HUDEP-2 (cell line): ENCODE measurements around the gene RFX1.
"Not testable (repeated sequence)": the region's sequence is repeated elsewhere in the genome, so short reads cannot be mapped to it uniquely, and the experiment has no call there.

Experiments used
- DNase-seq, 76 experiments: peaks; one replicate each; lab custom pipeline; 2025; ENCODE audit not compliant: unreplicated experiment in 76 of 76; lab: John Stamatoyannopoulos, UW

RFX1 gene

DNA sequence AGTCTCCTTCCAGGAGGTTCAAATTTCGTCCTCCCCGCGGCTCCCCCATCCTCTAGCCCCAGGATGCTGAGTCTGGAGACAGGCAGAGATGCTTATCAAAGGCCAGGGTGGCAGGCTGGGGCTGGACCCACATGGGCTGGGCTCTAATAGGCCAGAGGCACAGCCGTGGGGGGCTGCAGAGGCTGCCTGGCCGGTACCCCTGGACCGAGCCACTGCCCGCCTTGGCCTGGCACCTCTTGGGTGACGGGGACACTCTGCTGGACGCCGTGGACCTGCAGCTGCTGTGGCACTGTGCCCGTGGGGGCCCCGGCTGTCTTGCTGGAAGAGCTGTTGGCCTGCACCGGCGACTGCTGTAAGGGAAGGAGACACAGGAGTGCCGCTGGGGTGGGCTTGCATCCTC, 25.8 kb downstream of the RFX1 start:
- DNase-seq: no peak

DNA sequence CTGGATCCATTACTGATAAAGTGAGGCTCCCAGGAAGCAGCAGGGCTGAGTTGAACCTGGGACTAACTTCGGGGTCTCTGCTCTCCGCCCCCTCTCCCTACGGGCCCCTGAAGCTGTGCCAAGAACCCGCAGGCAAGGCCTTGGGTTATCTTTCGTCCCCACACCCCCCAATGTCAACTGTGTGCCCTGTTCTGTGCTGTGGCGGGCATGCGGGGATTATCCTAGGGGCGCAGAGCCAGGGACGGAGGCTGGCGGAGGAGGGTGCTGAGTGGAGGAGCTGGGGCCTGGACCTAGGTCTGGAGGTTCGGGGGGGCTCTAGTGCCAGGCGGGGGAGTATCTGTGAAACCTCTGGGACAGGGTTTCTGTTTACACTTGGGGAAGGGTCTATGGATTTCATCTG, 26.4 kb downstream of the RFX1 start:
- no peak for DNase-seq

- no peak for DNase-seq
These were observed 26.9 kb downstream of the RFX1 start for GRCh38 chr19:13979244-13979615.

GRCh38 chr19:13978351-13979243, 27.5 kb downstream of the RFX1 start:
- peak in 16 of 76 experiments; percentile 11 to 41 (median 24) for DNase-seq

GRCh38 chr19:13977803-13978202, 28.3 kb downstream of the RFX1 start:
- no peak for DNase-seq

DNA sequence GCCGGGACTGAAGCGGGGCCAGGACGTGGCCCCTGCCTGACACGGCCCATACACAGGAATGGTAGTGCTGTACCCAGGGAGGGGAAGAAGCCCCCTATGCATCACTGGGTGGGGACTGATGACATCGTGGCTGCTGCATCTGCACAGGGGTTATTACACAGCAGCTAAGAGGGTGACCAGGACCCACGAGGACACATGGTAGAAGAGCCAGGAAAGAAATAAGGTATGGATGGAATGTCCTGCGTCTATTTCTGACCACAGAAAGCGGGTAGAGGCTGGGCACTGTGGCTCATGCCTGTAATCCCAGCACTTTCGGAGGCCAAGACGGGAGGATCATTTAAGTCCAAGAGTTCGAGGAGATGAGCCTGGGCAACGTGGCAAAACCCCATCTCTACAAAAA, 29.7 kb downstream of the RFX1 start:
- no peak for DNase-seq

- DNase-seq: no peak
These were observed 30.2 kb downstream of the RFX1 start for GRCh38 chr19:13975870-13976269.

GRCh38 chr19:13974073-13974472, 32.0 kb downstream of the RFX1 start:
- DNase-seq: no peak

- not testable (repeated sequence) for DNase-seq
These were observed 32.6 kb downstream of the RFX1 start for GRCh38 chr19:13973479-13973878.

GRCh38 chr19:13972368-13973155, 33.6 kb downstream of the RFX1 start:
- no peak for DNase-seq

- not testable (repeated sequence) for DNase-seq
These were observed 34.3 kb downstream of the RFX1 start for GRCh38 chr19:13971868-13972267.

DNA sequence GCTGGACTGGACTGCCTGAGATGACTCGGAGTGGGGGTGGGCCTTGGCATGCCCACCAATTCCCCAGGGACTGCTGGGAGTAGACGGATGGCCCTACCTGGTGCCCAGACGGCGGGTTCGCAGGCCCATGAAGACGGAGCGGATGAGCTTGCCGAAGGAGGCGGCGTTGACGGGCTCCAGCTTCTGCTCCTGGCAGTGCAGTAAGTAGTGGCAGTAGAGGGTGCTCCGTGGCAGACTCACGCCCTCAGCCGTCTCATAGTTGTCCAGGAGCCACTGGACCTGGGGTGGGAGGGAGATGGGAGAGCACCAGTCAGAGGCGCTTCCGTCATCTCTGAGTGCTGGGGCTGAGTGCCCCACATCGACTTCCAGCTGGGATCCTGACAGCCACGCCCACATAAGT, 36.2 kb downstream of the RFX1 start:
- no peak for DNase-seq

GRCh38 chr19:13968999-13969398, 37.1 kb downstream of the RFX1 start:
- no peak for DNase-seq

DNA sequence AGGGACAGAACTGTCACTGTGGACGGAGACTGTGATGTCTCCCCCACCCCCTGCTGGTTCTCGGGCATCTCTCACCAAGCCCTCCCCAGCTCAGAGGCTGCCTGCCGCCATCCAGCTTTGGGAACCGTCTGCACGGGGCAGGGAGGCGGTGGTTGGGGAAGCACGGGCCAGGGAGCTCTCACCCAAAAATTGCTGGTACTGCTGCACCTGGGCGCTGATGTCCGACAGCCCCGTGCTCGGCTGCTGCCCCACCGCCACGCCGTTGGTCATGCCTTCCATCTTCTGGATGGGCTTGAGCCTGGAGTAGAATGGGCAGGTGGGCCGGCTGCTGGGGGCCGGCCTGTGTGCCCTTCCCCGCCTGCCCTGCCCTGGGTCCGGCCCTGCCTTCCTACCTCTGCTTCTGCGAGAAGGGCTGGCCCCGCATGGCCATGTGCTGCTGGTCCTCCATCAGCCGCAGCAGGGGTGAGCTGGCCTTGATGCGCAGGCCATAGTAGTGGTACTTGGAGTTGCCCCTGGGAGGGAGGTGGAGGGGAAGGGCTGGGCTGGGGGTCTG, 37.7 kb downstream of the RFX1 start:
- DNase-seq: no peak

DNA sequence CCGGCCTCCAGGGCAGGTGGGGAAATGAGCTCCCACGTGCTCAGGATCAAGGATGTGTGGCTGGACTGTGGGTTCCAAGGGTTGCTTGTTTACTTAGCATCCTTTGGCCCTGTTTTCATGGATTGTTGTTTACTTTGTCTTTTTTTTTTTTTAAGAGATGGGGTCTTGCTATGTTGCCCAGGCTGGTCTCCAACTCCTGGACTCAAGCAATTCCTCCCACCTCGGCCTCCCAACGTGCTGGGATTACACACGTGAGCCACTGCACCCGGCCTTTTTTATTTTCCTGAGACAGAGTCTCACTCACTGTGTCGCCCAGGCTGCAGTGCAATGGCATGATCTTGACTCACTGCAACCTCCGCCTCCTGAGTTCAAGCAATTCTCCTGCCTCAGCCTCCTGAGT, 38.9 kb downstream of the RFX1 start:
- DNase-seq: not testable (repeated sequence)

- no peak for DNase-seq
These were observed 39.4 kb downstream of the RFX1 start for GRCh38 chr19:13966684-13967128.

GRCh38 chr19:13965926-13966683, 40.0 kb downstream of the RFX1 start:
- no peak for DNase-seq

- no peak for DNase-seq
These were observed 40.7 kb downstream of the RFX1 start for GRCh38 chr19:13965377-13965896.

DNA sequence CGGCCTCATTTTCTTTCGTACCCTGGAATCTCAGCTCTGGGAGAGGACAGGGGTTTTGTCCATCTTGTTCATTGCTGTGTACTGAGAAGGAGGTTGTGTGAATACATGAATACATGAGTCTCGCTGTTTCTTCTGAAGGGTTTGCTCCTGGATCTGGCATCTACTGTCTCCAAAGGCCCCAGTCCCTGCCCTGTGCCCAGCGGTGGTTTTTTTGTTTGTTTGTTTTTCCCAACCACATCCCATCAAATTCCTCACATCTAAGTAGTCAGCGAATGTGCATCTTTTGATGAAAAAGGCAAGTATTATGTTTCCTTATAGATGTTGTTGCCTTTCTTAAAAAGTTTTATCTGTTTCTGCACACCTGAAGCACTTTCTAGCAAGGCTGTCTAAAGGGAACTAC, 41.3 kb downstream of the RFX1 start:
- no peak for DNase-seq

GRCh38 chr19:13963603-13964105, 42.5 kb downstream of the RFX1 start:
- no peak for DNase-seq
